Esophagus muscularis mucosa (tissue), 4 donors: ENCODE data around the gene ANKRD9. TPM values are rescaled to one million over a fixed set of nuclear protein-coding genes. Genes with fewer than 3 reads are reported as not detected.

Experiments
- DNase-seq: peaks from one replicate; pipeline ENCODE4 v3.0.0-alpha.2; 2017; ENCODE audit errors: extremely low spot score
- H3K27ac ChIP-seq, 4 donors: fragments of 200-600 bp; sonication (generic); replicated peaks in 1 of 4; 1 replicate in 3 of 4; 2 replicates in 1 of 4; pipeline ENCODE4 v1.5.1; 2016 to 2019; ENCODE audit warnings: mild to moderate bottlenecking in 1 of 4
- H3K27me3 ChIP-seq, 4 donors: fragments of 200-600 bp; sonication (generic); one replicate each; pipeline versions ENCODE4 v1.5.1 to v1.6.0; 2016 to 2019
- H3K36me3 ChIP-seq, 4 donors: fragments of 200-600 bp; sonication (generic); one replicate each; pipeline ENCODE4 v1.5.1; 2016 to 2019
- H3K4me1 ChIP-seq, 4 donors: fragments of 200-600 bp; sonication (generic); one replicate each; pipeline ENCODE4 v1.5.1; 2016 to 2019
- H3K4me3 ChIP-seq, 4 donors: fragments of 200-600 bp; sonication (generic); 1 replicate in 2 of 4; 2 replicates in 2 of 4; pipeline ENCODE4 v1.5.1; 2016 to 2019; ENCODE audit warnings: mild to moderate bottlenecking in 4 of 4, moderate library complexity in 1 of 4
- H3K9me3 ChIP-seq, 4 donors: fragments of 200-600 bp; sonication (generic); 1 replicate in 3 of 4; 2 replicates in 1 of 4; pipeline ENCODE4 v1.5.1; 2016 to 2019
- CTCF ChIP-seq, 3 experiments: fragments of 200-600 bp in 2 of 3; fragments of 450-650 bp in 1 of 3; sonication (generic) in 2 of 3; IDR thresholded peaks; one replicate each; pipeline ENCODE4 v1.5.1; 2017 to 2019; ENCODE audit warnings: antibody characterized with exemption in 3 of 3, mild to moderate bottlenecking in 2 of 3, moderate library complexity in 1 of 3
- EP300 ChIP-seq: sonication (generic); formaldehyde crosslinking; IDR thresholded peaks from one replicate; pipeline ENCODE4 v1.6.1; 2017; ENCODE audit warnings: antibody characterized with exemption
- POLR2A ChIP-seq: fragments of 450-650 bp; IDR thresholded peaks from one replicate; pipeline ENCODE4 v1.6.1; 2017; ENCODE audit warnings: antibody characterized with exemption, moderate library complexity, mild to moderate bottlenecking, low read depth
- POLR2AphosphoS5 ChIP-seq, 2 donors: sonication (generic); formaldehyde crosslinking; IDR thresholded peaks; one replicate each; pipeline ENCODE4 v1.6.1; 2017; ENCODE audit warnings: antibody characterized with exemption in 2 of 2
- WGBS: methylation state at CpG from one replicate; pipeline ENCODE4 v1.1.5; 2018; 5-methylcytosine and 5-hydroxymethylcytosine counted together
- intact Hi-C: fragments of 100-400 bp; cut with DNase I; formaldehyde crosslinking; loops from one replicate; pipeline ENCODE4 v1.15.1; 2023
- total RNA-seq, 4 donors: library from RNA; depleted of rRNA; stranded (reverse); fragments of >200 nt; gene quantifications; one replicate each; pipeline versions ENCODE4 v1.1.0 to v1.2.1, GENCODE V29; 2016

The ANKRD9 gene
- total RNA-seq, 4 donors from 2014 or later = 33.2 to 74.0 (median 54.2) TPM

DNA sequence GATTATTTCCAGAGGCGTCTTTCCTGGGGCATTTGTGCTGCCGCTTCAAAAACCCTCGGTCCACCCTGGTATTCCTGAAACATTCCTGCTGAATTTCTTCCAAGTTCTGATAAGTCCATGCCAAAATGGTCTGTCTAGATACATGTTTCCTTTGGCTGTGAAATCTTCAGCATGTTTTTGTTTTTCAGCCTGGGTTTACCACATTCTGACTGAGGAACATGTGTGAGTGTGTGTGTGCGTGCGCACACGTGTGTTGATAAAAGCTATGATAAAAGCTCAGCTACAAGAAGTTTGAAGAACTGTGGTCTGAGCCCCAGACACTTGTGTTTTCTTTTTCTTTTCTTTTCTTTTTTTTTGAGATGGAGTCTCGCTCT, 22.4 kb downstream of the ANKRD9 start:
- Histone ChIP-seq H3K27me3 (no peaks in the 10 kb centered on the region), H3K27ac (no peak overlapping the region), H3K4me3 (no peak overlapping the region), H3K36me3 (peaks cover 0 to 14% (median 8%) of the 10 kb centered on the region in 4 donors), H3K4me1 (no peaks in the 10 kb centered on the region), H3K9me3 (peaks cover 0 to 4% (median 0%) of the 10 kb centered on the region in 4 donors)
- WGBS = 70% methylated on average over 7 of the region's 7 CpGs
- intact Hi-C loops = no loop called here
- no peak for DNase-seq
- TF ChIP-seq EP300 (no peak), POLR2A (no peak), POLR2AphosphoS5 (IDR thresholded peaks at IDR 0.05) (no peak), CTCF (IDR thresholded peaks at IDR 0.05) (no peak)

DNA sequence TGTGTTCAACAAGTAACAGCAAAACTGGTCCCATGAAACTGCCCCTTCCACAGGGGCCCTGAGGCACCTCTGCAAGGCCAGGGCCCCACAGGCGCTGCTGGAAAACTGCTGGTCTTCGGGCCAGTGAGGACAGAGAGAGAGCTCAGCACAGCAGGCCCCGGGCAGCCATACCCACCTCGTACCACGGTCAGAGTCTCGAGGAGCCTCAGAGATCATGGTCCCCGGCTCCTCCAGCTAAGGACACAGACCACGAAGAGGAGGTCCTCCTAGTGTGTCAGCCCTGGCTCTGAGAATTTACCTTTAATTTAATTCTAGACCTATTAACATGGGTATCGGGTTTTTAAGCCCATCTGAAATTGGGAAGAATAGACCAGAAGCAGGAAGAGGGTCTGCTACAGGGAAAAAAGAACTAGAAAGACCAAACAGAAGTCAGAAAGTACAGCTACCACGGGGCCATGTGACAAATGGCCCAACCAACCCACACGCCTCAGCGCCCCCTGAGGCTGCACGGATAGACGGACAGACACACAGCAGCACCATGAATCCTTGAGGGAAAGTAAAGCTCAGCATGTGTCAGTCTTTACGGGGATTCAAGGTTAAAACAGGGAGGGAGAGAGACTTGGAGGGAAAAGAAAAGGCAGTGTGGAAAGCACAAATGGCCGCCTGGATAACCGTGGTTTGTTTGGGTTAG, 22.9 kb downstream of the ANKRD9 start:
- H3K9me3 ChIP-seq = peaks cover 0 to 6% (median 0%) of the 10 kb centered on the region in 4 donors
- H3K36me3 ChIP-seq = peaks cover 0 to 19% (median 8%) of the 10 kb centered on the region in 4 donors
- 80% methylated on average over 17 of the region's 17 CpGs for WGBS
- TF ChIP-seq CTCF (IDR thresholded peaks at IDR 0.05) (no peak), POLR2A (no peak), POLR2AphosphoS5 (IDR thresholded peaks at IDR 0.05) (no peak), EP300 (no peak)
- DNase-seq = no peak
- H3K27ac ChIP-seq = no peak overlapping the region
- no peak overlapping the region for H3K4me3 ChIP-seq
- intact Hi-C loops = no loop called here
- H3K27me3 ChIP-seq = no peaks in the 10 kb centered on the region
- no peaks in the 10 kb centered on the region for H3K4me1 ChIP-seq

GRCh38 chr14:102485693-102486512, 23.7 kb downstream of the ANKRD9 start:
- no peak overlapping the region for H3K27ac ChIP-seq
- DNase-seq = no peak
- no peaks in the 10 kb centered on the region for H3K27me3 ChIP-seq
- no peak for TF ChIP-seq CTCF (IDR thresholded peaks at IDR 0.05)
- TF ChIP-seq POLR2AphosphoS5 (IDR thresholded peaks at IDR 0.05) = no peak
- no peak for TF ChIP-seq EP300
- TF ChIP-seq POLR2A = no peak
- H3K36me3 ChIP-seq = peaks cover 0 to 25% (median 8%) of the 10 kb centered on the region in 4 donors
- 95% methylated on average over 2 of the region's 11 CpGs for WGBS
- intact Hi-C loops = no loop called here
- H3K4me3 ChIP-seq = no peak overlapping the region
- peaks cover 0 to 6% (median 0%) of the 10 kb centered on the region in 4 donors for H3K9me3 ChIP-seq
- no peaks in the 10 kb centered on the region for H3K4me1 ChIP-seq

DNA sequence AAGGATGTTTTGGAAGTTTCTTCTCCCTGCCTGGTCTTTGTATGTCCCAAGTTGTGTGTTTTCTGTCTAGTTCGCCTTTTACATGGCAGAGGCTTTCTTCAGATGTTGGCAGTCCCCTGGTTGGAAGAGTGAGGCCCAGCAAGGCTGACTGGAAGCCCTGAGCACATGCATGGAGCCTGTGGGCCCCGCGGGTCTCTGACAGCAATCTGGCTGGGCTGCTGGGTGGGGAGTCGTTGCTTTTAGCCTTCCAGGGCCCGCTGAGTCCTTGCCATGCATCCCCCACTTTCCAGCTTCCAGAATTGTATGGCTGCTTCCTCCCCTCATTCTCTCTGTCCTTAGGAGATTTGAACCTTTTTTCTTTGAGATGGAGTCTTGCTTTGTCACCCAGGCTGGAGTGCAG, 25.3 kb downstream of the ANKRD9 start:
- peaks cover 0 to 6% (median 0%) of the 10 kb centered on the region in 4 donors for H3K9me3 ChIP-seq
- TF ChIP-seq CTCF (IDR thresholded peaks at IDR 0.05) (no peak), POLR2AphosphoS5 (IDR thresholded peaks at IDR 0.05) (no peak), POLR2A (no peak), EP300 (no peak)
- no peaks in the 10 kb centered on the region for H3K27me3 ChIP-seq
- intact Hi-C loops = no loop called here
- no peak for DNase-seq
- peaks cover 0 to 25% (median 3%) of the 10 kb centered on the region in 4 donors for H3K36me3 ChIP-seq
- H3K4me1 ChIP-seq = peaks cover 5 to 7% (median 6%) of the 10 kb centered on the region in 4 donors
- WGBS = 74% methylated on average over 5 of the region's 5 CpGs
- H3K27ac ChIP-seq = no peak overlapping the region
- H3K4me3 ChIP-seq = no peak overlapping the region
